ENCODE data around the gene LST1.

LST1 gene

GRCh38 chr6:31560697-31561058, 25.4 kb upstream of the LST1 start:
- no peak for DNase-seq

DNA sequence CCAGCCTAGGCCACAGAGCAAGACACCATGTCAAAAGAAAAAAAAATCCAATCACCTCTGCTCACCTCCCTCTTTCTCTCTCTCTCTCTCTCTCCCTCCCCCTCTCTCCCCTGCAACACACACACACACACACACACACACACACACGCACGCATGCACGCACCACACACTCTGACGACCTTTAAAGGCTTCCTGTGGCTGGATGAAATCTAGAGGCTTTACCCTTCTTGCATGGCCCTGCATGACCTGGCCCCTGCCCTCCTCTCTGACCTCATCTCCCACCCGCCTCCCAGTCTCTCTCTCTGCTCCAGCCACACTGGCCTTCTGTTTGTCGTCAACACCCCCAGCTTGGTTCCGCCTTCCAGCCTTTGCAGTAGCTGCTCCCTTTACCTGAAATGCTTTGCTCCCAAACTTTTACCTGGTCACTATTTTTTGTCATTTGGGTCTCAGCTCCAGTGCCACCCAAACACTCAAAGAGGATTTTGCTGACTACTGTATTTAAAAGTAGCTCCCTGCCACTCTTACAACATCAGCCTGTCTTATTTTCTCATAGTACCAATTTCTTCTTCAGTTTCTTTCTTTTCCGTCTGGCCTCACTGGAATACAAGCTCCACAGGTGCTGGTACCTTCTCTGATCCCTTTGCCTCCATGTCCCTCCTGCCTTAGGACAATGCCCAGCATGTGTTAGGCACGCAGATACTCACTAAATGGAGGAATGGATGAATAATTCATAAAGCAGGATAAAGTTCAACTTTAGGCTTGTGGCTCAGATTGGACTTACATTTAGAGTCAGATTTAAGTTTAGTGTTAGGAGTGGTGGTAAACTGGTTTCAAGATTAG, 18.3 kb upstream of the LST1 start:
- no peak for DNase-seq

- no peak for DNase-seq
Measured at GRCh38 chr6:31568537-31568961, 17.5 kb upstream of the LST1 start.

DNA sequence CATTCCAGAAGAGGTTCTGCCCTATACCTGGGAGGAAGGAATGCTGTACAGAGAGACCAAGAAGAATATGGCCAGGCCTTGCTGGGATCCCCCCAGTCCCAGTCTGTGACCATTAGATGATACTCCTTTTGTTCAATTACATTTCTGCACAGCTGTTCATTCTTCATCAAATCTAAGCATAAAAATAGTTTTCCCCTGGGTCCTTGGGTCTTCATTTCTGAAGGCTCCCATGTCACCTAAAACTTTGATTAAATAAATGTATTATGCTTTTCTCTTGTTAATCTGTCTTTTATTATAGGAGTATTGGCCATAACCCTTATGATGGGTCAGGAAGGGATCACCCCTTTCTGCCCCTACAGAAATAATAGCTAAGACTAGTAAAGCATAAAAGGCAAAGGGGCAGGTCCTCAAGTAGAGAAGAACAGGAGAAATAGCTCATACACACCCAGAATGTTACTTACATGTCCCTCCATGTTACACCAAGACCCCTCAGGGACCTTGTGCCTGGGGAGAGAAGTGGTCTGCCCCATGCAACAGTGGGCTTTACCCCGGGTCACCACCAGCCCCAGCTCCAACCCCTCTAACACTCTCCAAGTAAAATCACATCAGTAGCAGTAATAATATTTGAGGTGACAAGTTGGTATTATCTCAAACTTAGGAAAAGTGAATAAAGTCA, 16.1 kb upstream of the LST1 start:
- DNase-seq: no peak

GRCh38 chr6:31572041-31572911, 13.8 kb upstream of the LST1 start, which contains the start of gene LTA:
Gene LTA, plus strand, starts transcription at chr6:31572289. Its CDS starts 454 bp downstream, at chr6:31572743.
- no peak for DNase-seq

- no peak for DNase-seq
Measured at GRCh38 chr6:31573239-31574105, 12.6 kb upstream of the LST1 start.

- no peak for DNase-seq
Measured at GRCh38 chr6:31574106-31575061, 11.7 kb upstream of the LST1 start.

DNA sequence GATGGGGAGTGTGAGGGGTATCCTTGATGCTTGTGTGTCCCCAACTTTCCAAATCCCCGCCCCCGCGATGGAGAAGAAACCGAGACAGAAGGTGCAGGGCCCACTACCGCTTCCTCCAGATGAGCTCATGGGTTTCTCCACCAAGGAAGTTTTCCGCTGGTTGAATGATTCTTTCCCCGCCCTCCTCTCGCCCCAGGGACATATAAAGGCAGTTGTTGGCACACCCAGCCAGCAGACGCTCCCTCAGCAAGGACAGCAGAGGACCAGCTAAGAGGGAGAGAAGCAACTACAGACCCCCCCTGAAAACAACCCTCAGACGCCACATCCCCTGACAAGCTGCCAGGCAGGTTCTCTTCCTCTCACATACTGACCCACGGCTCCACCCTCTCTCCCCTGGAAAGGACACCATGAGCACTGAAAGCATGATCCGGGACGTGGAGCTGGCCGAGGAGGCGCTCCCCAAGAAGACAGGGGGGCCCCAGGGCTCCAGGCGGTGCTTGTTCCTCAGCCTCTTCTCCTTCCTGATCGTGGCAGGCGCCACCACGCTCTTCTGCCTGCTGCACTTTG, 10.7 kb upstream of the LST1 start, which contains the start of gene TNF:
TSS of gene TNF (plus strand) at position 231 of the 567 bp plus-strand sequence. CDS start at position 408, 177 bp downstream.
- no peak for DNase-seq

GRCh38 chr6:31575952-31576685, 10.0 kb upstream of the LST1 start:
- no peak for DNase-seq

GRCh38 chr6:31576897-31577578, 9.0 kb upstream of the LST1 start:
- no peak for DNase-seq

DNA sequence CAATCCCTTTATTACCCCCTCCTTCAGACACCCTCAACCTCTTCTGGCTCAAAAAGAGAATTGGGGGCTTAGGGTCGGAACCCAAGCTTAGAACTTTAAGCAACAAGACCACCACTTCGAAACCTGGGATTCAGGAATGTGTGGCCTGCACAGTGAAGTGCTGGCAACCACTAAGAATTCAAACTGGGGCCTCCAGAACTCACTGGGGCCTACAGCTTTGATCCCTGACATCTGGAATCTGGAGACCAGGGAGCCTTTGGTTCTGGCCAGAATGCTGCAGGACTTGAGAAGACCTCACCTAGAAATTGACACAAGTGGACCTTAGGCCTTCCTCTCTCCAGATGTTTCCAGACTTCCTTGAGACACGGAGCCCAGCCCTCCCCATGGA, 8.5 kb upstream of the LST1 start:
- DNase-seq: no peak

DNA sequence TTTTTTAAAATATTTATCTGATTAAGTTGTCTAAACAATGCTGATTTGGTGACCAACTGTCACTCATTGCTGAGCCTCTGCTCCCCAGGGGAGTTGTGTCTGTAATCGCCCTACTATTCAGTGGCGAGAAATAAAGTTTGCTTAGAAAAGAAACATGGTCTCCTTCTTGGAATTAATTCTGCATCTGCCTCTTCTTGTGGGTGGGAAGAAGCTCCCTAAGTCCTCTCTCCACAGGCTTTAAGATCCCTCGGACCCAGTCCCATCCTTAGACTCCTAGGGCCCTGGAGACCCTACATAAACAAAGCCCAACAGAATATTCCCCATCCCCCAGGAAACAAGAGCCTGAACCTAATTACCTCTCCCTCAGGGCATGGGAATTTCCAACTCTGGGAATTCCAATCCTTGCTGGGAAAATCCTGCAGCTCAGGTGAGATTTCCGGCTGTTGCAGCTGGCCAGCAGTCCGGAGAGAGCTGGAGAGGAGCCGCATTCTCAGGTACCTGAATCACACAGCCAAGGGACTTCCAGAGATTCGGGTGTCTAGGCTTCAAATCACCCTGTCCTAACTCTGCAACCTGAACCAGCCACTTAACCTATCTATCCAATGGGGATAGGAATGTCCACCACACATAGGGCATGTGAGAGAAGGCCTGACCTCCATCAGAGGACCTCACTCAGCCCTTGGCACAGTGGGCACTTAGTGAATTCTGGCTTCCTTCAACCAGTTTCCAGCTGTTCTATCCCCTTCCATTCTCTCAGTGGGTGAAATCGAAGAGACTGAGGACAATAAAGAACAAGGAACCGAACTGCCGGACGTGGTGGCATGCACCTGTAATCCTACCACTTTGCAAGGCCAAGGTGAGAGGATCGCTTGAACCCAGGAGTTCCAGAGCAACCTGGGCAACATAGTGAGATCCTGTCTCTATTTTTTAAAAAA, 7.6 kb upstream of the LST1 start:
- no peak for DNase-seq

- no peak for DNase-seq
Measured at GRCh38 chr6:31579119-31579505, 7.0 kb upstream of the LST1 start.

GRCh38 chr6:31579546-31580437, 6.3 kb upstream of the LST1 start:
- no peak for DNase-seq

- DNase-seq: no peak
Measured at GRCh38 chr6:31580438-31580740, 5.7 kb upstream of the LST1 start.

- peak; percentile 90 for DNase-seq
Measured at GRCh38 chr6:31580807-31581433, 5.2 kb upstream of the LST1 start.

All from left hindlimb (tissue), 1 donor.